GM20431 (cell line): ENCODE measurements around the gene HSPD1.
"Not testable (repeated sequence)": the region's sequence is repeated elsewhere in the genome, so short reads cannot be mapped to it uniquely, and the experiment has no call there.

Experiments
- in situ Hi-C: fragments of 300-500 bp; cut with MseI, MboI; formaldehyde crosslinking; loops from one replicate; pipeline ENCODE4 v1.15.0; 2020; ENCODE audit warnings: low sequenced_read_pairs; ENCODE audit not compliant: unreplicated experiment

HSPD1 gene

DNA sequence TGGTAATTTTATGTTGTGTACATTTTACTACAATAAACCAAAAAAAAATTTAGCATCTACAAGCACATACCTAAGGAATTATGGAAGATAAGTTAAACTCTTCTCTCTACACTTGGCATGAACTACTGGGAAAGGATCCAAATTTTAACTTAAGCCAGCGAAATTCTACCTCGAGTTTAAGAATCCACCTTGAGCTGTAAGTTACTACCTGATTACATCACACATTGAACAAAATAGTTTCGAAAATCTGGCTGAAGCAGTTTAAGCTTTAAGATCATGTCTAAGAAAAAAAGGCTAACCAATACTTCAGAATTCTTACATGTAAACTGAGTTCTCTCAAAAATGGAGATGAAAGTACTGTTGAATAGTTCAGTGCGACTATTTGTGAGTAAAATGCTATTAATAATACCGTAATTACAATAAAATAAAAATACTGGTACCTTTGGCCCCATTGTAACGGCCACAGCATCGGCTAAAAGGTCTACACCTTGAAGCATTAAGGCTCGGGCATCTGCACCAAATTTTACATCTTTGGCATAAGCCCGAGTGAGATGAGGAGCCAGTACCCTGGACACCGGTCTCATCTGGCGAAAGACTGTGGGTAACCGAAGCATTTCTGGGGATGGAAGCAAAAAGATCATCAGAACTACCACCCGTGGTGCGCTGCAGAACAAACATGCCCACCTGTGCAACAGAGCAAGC, 1.3 kb downstream of the HSPD1 start:
- in situ Hi-C loops = no loop called here

DNA sequence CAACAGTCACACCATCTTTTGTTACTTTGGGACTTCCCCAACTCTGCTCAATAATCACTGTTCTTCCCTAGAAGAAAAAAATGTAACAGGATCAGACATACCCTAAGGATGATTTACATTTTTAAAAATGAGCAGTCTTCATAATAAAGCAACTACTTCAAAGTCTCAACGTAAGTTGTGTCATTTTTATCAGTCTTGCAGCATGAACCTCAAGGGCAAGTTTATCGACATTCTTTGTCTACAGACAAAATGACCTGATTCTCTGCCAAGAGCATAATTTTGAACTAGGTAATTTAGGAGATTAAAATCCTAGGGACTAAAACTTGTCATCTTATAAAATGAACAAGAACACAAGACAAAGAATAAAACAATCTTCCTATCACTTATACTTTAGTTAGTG, 2.3 kb downstream of the HSPD1 start:
- in situ Hi-C loops = no loop called here

DNA sequence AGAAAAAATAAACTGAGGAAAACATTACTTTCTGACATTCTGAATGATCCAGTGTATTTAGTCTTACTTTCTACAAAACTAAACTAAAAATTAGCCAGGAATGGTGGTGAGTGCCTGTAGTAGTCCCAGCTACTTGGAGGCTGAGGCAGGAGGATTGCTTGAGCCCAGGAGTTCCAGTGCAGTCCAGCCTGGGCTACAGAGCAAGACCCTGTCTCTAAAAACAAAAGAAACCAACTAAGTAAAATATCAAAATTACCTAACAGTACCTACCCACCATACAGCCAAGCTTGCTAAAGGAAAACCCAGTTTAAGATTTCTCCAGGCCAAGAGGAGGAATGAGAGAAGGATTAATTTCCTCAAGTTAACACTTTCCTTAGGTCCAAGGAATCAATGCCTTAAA, 2.9 kb downstream of the HSPD1 start:
- in situ Hi-C loops = no loop called here

DNA sequence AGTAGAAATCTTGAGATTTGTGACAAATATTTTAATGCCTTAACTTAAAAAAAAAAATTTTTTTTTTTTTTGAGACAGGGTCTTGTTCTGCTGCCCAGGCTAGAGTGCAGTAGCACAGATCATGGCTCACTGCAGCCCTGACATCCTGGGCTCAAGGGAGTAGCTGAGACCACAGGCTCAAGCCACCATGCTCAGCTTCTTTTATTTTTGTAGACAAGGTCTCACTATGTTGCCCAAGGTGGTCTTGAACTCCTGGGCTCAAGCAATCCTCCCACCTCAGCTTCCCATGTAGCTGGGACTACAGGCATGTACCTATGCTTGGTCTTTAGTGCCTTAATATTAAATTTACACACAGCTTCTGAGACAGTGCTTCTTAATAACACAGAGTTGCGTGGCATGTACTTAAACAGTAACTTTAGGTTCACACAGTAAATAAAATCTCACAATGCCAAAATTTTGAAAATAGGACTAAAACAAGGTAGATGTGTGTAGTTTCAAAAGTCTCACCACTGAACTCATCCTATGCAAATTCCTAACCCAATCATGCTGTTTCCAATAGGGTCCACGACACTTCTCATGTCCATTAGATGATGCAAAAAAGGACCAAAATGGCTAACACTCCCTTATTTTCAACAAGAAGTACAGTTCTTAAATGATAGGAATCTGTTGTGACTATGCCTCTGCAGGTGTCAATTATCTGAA, 4.1 kb downstream of the HSPD1 start:
- in situ Hi-C loops = no loop called here

DNA sequence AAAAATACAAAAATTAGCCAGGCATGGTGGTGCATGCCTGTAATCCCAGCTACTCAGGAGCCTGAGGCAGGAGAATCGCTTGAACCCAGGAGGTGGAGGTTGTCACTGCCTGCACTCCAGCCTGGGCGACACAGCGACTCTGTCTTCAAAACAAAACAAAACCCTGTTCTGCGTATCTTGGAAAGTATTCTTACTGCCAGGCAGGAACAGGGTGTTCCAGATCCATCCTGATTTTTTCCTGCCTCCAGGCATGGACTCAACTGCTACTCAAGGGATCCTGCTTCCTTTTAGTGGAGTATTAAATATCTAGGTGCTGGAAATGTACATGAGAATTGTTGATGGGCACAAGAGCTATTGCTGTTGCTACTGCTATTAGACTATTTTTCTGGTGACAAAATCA, 12.3 kb downstream of the HSPD1 start:
- in situ Hi-C loops = no loop called here

DNA sequence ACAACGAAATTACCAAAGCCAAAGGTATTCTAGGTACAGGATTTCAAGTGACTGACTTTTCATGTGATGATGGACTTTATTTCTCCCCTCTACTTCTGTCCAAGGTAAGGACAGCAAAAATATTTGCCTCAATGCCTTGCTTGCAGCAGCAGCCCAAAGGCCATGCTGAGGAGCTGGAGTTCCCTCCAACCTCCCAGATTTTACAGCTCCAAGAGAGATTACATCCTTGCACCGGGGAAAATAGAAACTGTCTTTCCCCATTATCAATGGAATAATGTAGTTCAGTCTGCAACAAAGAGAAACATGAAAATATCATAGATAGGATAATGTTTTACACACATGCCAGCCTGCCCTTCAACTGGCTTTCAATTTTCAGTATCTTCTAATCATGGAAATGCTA, 13.5 kb downstream of the HSPD1 start:
- in situ Hi-C loops = no loop called here

DNA sequence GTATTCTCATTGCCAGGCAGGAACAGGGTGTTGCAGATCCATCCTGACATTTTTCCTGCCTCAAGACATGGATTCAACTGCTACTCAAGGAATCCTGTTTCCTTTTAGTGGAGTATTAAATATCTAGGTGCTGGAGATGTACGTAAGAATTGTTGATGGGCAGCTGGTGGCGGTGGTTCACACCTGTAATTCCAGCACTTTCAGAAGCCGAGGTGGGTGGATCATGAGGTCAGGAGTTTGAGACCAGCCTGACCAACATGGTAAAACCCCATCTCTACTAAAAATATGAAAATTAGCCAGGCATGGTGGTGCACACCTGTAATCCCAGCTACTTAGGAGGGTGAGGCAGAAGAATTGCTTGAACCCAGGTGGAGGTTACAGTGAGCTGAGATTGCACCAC, 15.4 kb downstream of the HSPD1 start:
- in situ Hi-C loops = not testable (repeated sequence)

DNA sequence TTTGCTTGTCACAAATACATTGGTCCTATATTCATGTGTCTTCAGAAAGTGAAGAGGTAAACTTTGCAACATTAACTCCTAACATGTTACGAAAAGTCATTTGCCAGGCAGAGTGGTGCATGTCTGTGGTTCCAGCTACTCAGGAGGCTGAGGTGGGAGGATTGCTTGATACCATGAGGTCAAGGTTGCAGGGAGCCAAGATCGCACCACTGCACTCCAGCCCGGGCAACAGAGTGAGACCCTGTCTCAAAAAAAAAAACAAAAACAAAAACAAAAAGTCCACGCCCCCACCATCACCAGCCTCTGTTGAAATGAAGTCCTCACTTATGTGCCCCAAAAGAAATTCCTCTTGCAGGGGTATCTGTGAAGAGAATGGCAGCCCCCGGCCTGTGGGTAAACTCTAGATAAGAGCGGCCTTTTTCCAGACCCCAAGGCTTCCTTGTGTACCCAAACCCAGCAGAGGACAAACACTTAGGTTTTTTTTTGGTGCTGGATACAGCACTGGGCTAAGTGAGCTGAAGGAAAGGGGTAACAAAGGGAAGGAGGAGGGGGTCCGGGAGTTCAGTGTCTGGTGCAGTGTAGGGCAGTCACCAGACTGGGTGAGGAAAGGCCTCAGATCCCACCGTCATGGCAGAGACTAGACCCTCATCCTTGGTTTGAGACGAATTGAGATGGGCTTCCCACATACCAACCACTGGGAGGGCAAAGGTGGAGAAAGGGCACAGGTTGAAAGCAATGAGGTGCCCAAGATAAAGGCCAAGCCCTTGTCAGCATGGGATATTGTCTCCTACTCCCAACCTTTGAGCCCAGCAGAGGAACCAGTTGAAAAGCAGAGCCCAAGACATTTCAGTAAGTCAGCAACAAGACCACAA, 19.2 kb downstream of the HSPD1 start:
- in situ Hi-C loops = no loop called here

DNA sequence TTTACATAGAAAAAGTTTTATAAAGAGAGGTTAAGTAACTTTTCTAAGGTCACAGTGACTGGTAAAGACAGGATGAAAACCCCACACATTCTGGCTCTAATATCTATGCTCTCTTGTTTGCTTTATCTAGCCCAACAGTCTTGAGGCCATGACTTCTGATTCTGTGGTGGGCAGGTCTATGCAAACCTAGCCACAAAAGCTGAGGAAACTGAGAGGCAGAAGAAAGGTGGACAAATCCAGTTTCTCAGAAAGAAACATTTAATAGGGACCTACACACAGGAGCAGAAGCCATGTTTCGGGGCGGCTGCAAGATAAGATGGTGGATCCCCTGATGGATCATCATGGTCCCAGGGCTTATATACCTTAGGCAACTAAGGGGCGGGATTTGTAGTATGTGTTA, 21.8 kb downstream of the HSPD1 start:
- in situ Hi-C loops = no loop called here

DNA sequence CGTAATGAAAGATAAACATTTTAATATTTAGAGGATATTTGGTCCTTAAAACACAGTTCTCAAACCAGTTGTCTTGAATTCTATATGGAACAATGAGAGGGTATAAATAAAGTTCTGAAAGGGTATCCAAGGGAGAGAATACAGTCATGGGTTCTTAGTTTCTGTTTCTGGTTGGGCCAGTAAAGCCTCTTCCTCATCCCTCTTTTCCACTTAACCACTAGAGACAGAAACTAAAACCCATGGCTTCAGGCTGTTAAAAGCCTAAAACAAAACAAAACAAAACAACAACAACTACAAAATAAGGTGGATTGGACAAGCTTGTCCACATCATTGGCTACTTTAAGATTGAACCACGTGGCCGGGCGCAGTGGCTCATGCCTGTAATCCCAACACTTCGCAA, 27.5 kb downstream of the HSPD1 start:
- in situ Hi-C loops = no loop called here

DNA sequence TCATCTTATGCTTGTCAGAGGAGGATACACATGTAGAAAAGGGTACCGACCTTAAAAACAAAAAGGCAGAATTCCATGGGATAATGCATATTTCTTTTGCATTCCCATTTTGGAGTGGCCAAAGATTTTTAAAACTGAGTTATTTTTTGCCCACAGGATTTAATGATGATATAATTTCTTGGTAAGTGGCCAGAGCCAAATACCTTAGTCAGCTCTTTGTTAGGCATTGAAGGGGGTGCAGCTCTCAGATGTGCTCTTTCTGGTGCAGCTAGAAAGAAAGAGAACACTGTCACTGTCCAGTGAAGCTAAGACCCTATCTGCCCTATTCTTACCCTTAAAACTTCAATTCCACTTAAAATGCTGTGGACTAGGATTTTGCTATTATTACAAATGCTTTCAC, 35.5 kb downstream of the HSPD1 start:
- in situ Hi-C loops = no loop called here

DNA sequence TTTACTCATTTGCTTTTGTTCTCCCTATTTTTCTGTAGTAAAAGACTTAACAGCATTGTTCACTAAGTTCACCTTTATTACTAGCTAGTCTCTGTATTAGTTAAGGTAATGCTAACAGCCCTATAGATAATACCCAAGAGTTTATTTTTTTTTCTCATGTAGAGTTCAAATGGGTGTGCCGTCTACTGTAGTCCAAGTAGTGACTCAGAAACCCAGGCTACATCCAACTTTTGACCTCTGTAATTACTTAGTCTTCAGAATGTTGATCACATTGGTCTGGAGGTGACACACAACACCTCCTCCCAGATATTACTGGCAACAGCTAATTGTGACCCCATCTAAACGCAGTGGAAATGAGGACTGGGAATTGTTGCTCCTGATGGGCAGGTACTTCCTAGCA, 38.6 kb downstream of the HSPD1 start:
- in situ Hi-C loops = no loop called here

DNA sequence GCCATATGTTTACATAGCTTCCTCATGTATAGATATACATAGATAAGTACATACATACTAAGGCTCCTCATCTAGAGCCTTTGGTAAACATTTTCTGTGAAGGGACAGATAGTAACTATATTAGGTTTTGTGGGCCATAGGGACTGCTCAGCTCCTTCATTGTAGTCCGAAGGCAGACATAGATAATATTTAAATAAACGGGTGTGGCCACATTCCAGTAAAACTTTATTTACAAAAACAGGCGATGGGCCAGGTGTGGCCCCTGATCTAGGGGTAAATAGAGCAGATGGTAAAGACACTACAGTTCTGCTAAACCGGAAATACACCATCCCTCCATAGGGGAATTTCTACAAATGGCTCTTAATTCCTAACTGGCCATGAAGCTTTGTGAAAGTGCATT, 39.0 kb downstream of the HSPD1 start:
- in situ Hi-C loops = no loop called here

DNA sequence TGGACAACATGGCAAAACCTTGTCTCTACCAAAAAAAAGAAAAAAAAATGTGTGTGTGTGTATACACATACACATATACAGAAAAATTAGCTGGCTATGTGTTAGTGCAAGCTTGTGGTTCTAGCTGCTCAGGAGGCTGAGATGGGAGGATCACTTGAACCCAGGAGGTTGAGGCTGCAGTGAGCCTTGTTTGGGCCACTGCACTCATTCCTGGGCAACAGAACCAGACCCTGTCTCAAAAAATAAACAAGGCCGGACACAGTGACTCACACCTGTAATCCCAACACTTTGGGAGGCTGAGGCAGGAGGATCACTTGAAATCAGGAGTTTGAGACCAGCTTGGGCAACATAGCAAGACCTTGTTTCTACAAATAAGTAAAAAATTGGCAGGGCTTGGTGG, 44.2 kb downstream of the HSPD1 start:
- in situ Hi-C loops = no loop called here

DNA sequence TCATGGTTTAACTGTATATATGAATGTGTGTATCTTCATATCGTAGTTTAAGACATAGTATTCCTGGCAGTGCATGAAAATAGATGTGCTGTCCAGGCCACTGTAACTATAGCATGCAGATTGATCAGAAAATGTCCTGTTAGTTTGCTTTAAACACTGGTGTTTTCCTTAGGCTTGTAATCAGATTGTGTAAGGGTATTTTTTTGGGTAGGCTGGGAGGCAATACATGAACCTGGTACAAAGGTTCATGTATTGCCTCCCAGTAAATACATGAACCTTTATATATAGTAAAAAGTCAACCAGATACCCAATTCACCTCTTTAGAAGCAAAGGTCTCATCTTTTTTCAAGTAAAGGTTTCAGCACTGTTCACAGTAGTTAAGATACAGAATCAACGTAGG, 44.7 kb downstream of the HSPD1 start:
- in situ Hi-C loops = no loop called here

DNA sequence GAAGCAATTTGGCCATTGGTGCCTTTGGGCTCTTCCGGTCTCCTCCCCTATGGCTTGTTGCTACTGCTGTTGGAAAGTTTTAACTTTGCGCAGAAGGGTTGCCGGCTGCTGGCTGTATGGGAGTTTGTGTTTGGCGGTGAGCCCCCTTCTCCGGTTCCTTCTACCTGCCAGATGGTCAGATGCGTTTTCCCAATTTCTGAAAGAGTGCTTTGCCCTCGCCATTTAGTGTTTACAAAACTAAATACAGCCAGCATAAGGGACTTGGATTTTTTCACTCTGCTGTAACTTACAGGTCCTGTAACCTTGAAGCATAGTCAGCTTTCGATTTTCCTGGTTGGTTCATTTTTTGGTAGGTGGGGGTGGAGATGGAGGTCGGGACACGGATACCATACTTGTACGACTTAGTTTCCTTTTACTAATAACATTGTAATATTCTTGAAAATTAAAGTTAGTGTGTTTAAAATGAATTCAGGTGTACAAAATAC, 45.7 kb downstream of the HSPD1 start:
- in situ Hi-C loops = no loop called here

DNA sequence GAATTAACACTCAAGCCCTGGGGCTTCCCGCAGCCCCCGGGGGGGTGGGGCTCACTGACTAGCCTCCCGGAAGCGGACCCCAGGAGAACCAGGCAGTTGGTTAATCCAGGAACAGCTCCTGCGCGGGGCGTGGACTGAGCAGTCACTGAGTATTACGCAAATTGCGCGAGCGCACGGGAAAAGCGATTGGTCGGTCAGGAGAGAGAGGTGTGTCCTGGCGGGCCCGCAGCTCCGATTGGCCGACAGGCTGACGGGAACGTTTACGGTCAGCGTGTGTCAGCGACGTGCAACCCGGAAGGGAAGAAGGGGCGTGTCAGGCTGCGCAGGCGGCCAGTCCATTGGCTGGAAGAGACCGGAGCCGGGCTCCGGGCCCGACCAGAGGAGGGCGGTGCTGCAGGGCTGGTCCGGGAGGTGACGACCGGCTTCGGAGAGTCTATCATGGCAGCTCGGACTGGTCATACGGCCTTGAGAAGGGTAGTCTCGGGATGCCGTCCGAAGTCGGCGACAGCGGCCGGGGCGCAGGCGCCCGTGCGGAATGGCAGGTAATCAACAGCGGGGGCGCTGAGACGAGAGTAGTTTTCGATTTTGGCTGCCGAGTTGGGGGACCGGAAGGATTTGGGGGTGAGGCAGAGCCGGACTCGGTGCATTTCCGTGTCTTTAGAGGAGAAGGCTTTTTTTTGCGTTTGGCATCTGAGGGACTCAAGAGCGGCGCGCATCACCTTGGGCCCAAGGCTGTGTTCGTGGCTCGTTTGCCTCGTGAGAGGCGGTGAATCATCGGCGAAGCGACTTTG, 46.3 kb downstream of the HSPD1 start, which contains the start of gene COQ10B:
Gene COQ10B (plus strand): TSS at position 430 of the 791 bp plus-strand sequence. CDS start 9 bp downstream, at position 439.
- in situ Hi-C loops = no loop called here

DNA sequence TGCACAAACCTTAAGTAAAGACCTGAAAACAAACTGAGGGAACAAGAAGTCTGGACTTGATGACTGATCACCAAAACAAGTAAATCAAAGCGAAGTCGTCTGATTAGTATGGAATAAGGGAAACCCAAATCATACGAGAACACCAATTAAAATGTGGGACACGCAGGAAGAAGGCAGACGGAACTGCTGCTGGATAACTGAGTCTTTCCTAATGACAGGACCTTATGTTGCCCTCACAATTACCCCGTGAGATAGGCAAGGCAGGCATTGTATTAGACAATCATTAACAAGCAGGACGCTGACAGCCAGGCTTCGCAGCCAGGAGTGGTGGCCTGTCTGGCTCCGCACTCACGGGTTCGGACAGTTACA, 46.9 kb downstream of the HSPD1 start:
- in situ Hi-C loops = no loop called here

DNA sequence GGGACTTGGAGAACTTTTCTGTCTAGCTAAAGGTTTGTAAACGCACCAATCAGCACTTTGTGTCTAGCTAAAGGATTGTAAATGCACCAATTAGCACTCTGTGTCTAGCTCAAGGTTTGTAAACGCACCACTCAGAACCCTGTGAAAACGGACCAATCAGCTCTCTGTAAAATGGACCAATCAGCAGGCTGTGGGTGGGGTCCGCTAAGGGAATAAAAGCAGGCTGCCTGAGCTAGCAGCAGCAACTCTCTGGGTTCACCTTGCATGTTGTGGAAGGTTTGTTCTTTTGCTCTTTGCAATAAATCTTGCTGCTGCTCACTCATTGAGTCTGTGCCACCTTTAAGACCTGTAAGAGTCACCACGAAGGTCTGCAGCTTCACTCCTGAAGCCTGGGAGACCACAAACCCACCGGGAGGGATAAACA, 48.7 kb downstream of the HSPD1 start:
- in situ Hi-C loops = not testable (repeated sequence)

DNA sequence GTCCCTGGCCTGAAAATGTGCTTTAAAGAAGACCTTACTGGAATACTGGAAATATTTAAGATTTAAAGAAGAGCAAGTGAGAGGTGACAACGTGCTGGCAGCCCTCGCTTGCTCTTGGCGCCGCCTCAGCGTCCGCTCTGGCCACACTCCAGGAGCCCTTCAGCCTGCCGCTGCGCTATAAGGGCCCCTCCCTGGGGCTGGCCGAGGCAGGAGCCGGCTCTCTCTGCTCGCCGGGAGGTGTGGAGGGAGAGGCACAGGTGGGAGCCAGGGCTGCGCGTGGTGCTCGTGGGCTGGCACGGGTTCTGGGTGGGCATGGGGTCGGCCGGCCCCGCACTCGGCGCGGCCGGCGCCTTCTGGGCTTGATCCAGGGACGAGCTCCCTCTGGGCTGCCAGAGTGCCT, 49.2 kb downstream of the HSPD1 start:
- in situ Hi-C loops = no loop called here
